Fibroblast of mammary gland (primary cell): ENCODE data around the gene GLB1L2.

Source experiments
- DNase-seq: peaks from one replicate; pipeline ENCODE4 v3.0.0-alpha.2; 2010; ENCODE audit warnings: low read depth
- H3K4me3 ChIP-seq: 2 replicates; pipeline ENCODE4 v1.5.1; 2011; ENCODE audit warnings: low read depth, mild to moderate bottlenecking, low read length, moderate library complexity; ENCODE audit not compliant: control insufficient read depth
- CTCF ChIP-seq: conservative IDR thresholded peaks from 2 replicates; pipeline ENCODE4 v1.5.1; 2011; ENCODE audit warnings: low read depth, low read length, inconsistent platforms; ENCODE audit not compliant: control insufficient read depth, insufficient read depth

GLB1L2 gene

GRCh38 chr11:134371436-134372185 lies 39.8 kb downstream of the GLB1L2 start:
- no peak overlapping the region for H3K4me3 ChIP-seq
- TF ChIP-seq CTCF, result no peak
- DNase-seq, result no peak

GRCh38 chr11:134372536-134372935 lies 40.7 kb downstream of the GLB1L2 start:
- H3K4me3 ChIP-seq, result no peak overlapping the region
- DNase-seq, result no peak
- TF ChIP-seq CTCF, result no peak

- DNase-seq, result no peak
- H3K4me3 ChIP-seq, result no peak overlapping the region
- no peak for TF ChIP-seq CTCF
Measured at GRCh38 chr11:134372961-134373360, 41.2 kb downstream of the GLB1L2 start.

GRCh38 chr11:134373591-134374052 lies 41.8 kb downstream of the GLB1L2 start:
- no peak overlapping the region for H3K4me3 ChIP-seq
- DNase-seq, result no peak
- no peak for TF ChIP-seq CTCF

GRCh38 chr11:134374171-134374570 lies 42.4 kb downstream of the GLB1L2 start:
- no peak for DNase-seq
- H3K4me3 ChIP-seq, result no peak overlapping the region
- TF ChIP-seq CTCF, result no peak

- TF ChIP-seq CTCF, result no peak
- DNase-seq, result no peak
- H3K4me3 ChIP-seq, result no peak overlapping the region
Measured at GRCh38 chr11:134374891-134375550, 43.2 kb downstream of the GLB1L2 start.
